Neural cell (in vitro differentiated cells): Measurements from ENCODE around the gene NEDD9. TPM values are rescaled to one million over a fixed set of nuclear protein-coding genes. Genes with fewer than 3 reads are reported as not detected.

Source experiments
- H2AFZ ChIP-seq: fragments of 200-600, 300-800 bp; sonication (generic), shearing (Covaris generic); 2 replicates; pipeline ENCODE4 v1.6.0; 2014; ENCODE audit warnings: low read depth, mild to moderate bottlenecking, antibody characterized with exemption, low read length, moderate library complexity
- H3F3A ChIP-seq: fragments of 200-600 bp; shearing (Covaris generic); 2 replicates; pipeline ENCODE4 v1.6.1; 2016; ENCODE audit warnings: mild to moderate bottlenecking, moderate library complexity, mixed read lengths, antibody characterized with exemption, low read length; ENCODE audit not compliant: insufficient read depth, poor library complexity, severe bottlenecking
- H3K27ac ChIP-seq: fragments of 200-600, 300-800 bp; sonication (generic), shearing (Covaris generic); 2 replicates; pipeline ENCODE4 v1.5.1; 2014; ENCODE audit warnings: mild to moderate bottlenecking, low read length, moderate library complexity
- H3K27me3 ChIP-seq: fragments of 300-800, 200-600 bp; sonication (generic), shearing (Covaris generic); 2 replicates; pipeline ENCODE4 v1.6.0; 2014; ENCODE audit warnings: mild to moderate bottlenecking, low read depth, low read length, moderate library complexity; ENCODE audit not compliant: insufficient read depth
- H3K36me3 ChIP-seq: fragments of 300-800, 200-600 bp; sonication (generic), shearing (Covaris generic); 2 replicates; pipeline ENCODE4 v1.5.1; 2014; ENCODE audit warnings: mild to moderate bottlenecking, antibody characterized with exemption, low read length, moderate library complexity; ENCODE audit not compliant: insufficient read depth
- H3K4me2 ChIP-seq: fragments of 300-800, 200-600 bp; sonication (generic), shearing (Covaris generic); 2 replicates; pipeline ENCODE4 v1.6.0; 2014; ENCODE audit warnings: mild to moderate bottlenecking, low read length
- H3K4me3 ChIP-seq: fragments of 300-800, 200-600 bp; sonication (generic), shearing (Covaris generic); 2 replicates; pipeline ENCODE4 v1.5.1; 2014; ENCODE audit warnings: mild to moderate bottlenecking, low read length, moderate library complexity
- H3K79me2 ChIP-seq: fragments of 200-600 bp; shearing (Covaris generic); replicated peaks from 2 replicates; pipeline ENCODE4 v1.6.0; 2014; ENCODE audit warnings: mild to moderate bottlenecking, low read length, moderate library complexity; ENCODE audit not compliant: insufficient read depth
- H3K9ac ChIP-seq: fragments of 300-800, 200-600 bp; sonication (generic), shearing (Covaris generic); 2 replicates; pipeline ENCODE4 v1.6.1; 2016; ENCODE audit warnings: mild to moderate bottlenecking, low read length, mixed read lengths
- H3K9me2 ChIP-seq: fragments of 200-600 bp; shearing (Covaris generic); 2 replicates; pipeline ENCODE4 v1.6.1; 2016; ENCODE audit warnings: mild to moderate bottlenecking, low read length, mixed read lengths; ENCODE audit not compliant: insufficient read depth
- H3K9me3 ChIP-seq: fragments of 200-600, 300-800 bp; sonication (generic), shearing (Covaris generic); 2 replicates; pipeline ENCODE4 v1.6.1; 2016; ENCODE audit warnings: mild to moderate bottlenecking, mixed run types, low read length, moderate library complexity, mixed read lengths
- H4K20me1 ChIP-seq: fragments of 200-600 bp; shearing (Covaris generic); 2 replicates; pipeline ENCODE4 v1.6.1; 2016; ENCODE audit warnings: mild to moderate bottlenecking, mixed run types; ENCODE audit not compliant: insufficient read depth
- CTCF ChIP-seq: fragments of 450-650 bp; IDR thresholded peaks from 2 replicates; pipeline ENCODE4 v1.5.1; 2014; ENCODE audit warnings: antibody characterized with exemption, mild to moderate bottlenecking, moderate library complexity; ENCODE audit not compliant: poor library complexity, severe bottlenecking
- EP300 ChIP-seq: fragments of 450-650 bp; conservative IDR thresholded peaks from 2 replicates; pipeline ENCODE4 v1.6.1; 2014; ENCODE audit warnings: antibody characterized with exemption, mild to moderate bottlenecking, moderate library complexity; ENCODE audit not compliant: poor library complexity, severe bottlenecking
- EZH2 ChIP-seq: fragments of 200-600, 300-800 bp; shearing (Covaris generic), sonication (generic); IDR thresholded peaks from 2 replicates; pipeline ENCODE4 v1.6.1; 2014; ENCODE audit warnings: antibody characterized with exemption, low read length, borderline replicate concordance, mild to moderate bottlenecking; ENCODE audit not compliant: insufficient read depth, poor library complexity, severe bottlenecking
- MXI1 ChIP-seq: fragments of 450-650 bp; conservative IDR thresholded peaks from 2 replicates; pipeline ENCODE4 v1.6.1; 2014; ENCODE audit warnings: antibody characterized with exemption, mild to moderate bottlenecking; ENCODE audit not compliant: poor library complexity, severe bottlenecking
- POLR2AphosphoS5 ChIP-seq: IDR thresholded peaks from 2 replicates; pipeline ENCODE4 v1.6.1; 2012
- RAD21 ChIP-seq: fragments of 450-650 bp; conservative IDR thresholded peaks from 2 replicates; pipeline ENCODE4 v1.6.1; 2014; ENCODE audit warnings: antibody characterized with exemption, mild to moderate bottlenecking, moderate library complexity
- REST ChIP-seq: IDR thresholded peaks from 2 replicates; pipeline ENCODE4 v1.6.1; 2012; ENCODE audit warnings: borderline replicate concordance
- SMC3 ChIP-seq: fragments of 450-650 bp; conservative IDR thresholded peaks from 2 replicates; pipeline ENCODE4 v1.6.1; 2014; ENCODE audit warnings: antibody characterized with exemption, mild to moderate bottlenecking, moderate library complexity; ENCODE audit not compliant: poor library complexity
- TAF1 ChIP-seq: IDR thresholded peaks from 2 replicates; pipeline ENCODE4 v1.6.1; 2012; ENCODE audit warnings: low read depth
- polyA plus RNA-seq: library from polyadenylated mRNA; depleted of rRNA; stranded (reverse); fragments of >200 nt; gene quantifications from 2 replicates; pipeline ENCODE4 v1.2.3, GENCODE V29; 2014

Gene NEDD9
- polyA plus RNA-seq, 1 donor from 2014 or later, result 0.11 TPM

GRCh38 chr6:11278207-11278559 lies 45.7 kb upstream of the NEDD9 start:
- Histone ChIP-seq H3K27ac (no peak overlapping the region), H3K4me2 (no peak overlapping the region), H3K79me2 (no peaks in the 10 kb centered on the region), H3F3A (no peaks in the 10 kb centered on the region), H3K9me2 (no peaks in the 10 kb centered on the region), H3K4me3 (no peak overlapping the region), H3K36me3 (no peaks in the 10 kb centered on the region), H3K9me3 (no peaks in the 10 kb centered on the region), H4K20me1 (no peaks in the 10 kb centered on the region), H2AFZ (no peak overlapping the region), H3K27me3 (no peaks in the 10 kb centered on the region), H3K9ac (no peak overlapping the region)
- TF ChIP-seq POLR2AphosphoS5 (no peak), EP300 (no peak), TAF1 (no peak), RAD21 (no peak), SMC3 (no peak), CTCF (no peak), REST (no peak), MXI1 (no peak), EZH2 (no peak)

- H3K9ac ChIP-seq, result no peak overlapping the region
- no peaks in the 10 kb centered on the region for H3K9me2 ChIP-seq
- no peak overlapping the region for H2AFZ ChIP-seq
- no peaks in the 10 kb centered on the region for H3K36me3 ChIP-seq
- H3K27ac ChIP-seq, result no peak overlapping the region
- no peaks in the 10 kb centered on the region for H3K27me3 ChIP-seq
- no peak overlapping the region for H3K4me3 ChIP-seq
- no peak for TF ChIP-seq TAF1
- no peak for TF ChIP-seq CTCF
- no peak for TF ChIP-seq POLR2AphosphoS5
- no peak for TF ChIP-seq SMC3
- no peak for TF ChIP-seq RAD21
- TF ChIP-seq MXI1, result no peak
- TF ChIP-seq EZH2, result no peak
- no peak for TF ChIP-seq REST
- no peak for TF ChIP-seq EP300
- no peaks in the 10 kb centered on the region for H4K20me1 ChIP-seq
- no peaks in the 10 kb centered on the region for H3F3A ChIP-seq
- H3K9me3 ChIP-seq, result no peaks in the 10 kb centered on the region
- H3K79me2 ChIP-seq, result no peaks in the 10 kb centered on the region
- H3K4me2 ChIP-seq, result no peak overlapping the region
Measured at GRCh38 chr6:11277275-11278206, 45.1 kb upstream of the NEDD9 start.
